H1 (cell line): ENCODE data around the gene ARHGAP23.

ENCODE experiments used
- CHD2 ChIP-seq: IDR thresholded peaks from 2 replicates; pipeline ENCODE4 v1.6.1; 2012; ENCODE audit warnings: low read length, improper control_type of control experiment
- CREB1 ChIP-seq: IDR thresholded peaks from 2 replicates; pipeline ENCODE4 v1.6.1; 2012; ENCODE audit warnings: inconsistent platforms
- CTCF ChIP-seq, 3 experiments: IDR thresholded peaks; 1 replicate in 2 of 3; 2 replicates in 1 of 3; pipeline versions ENCODE4 v1.5.1 to v1.6.1; 2011; ENCODE audit warnings: low read length in 3 of 3, mild to moderate bottlenecking in 3 of 3, inconsistent platforms in 2 of 3, low read depth in 1 of 3, moderate library complexity in 1 of 3; ENCODE audit not compliant: insufficient read depth in 1 of 3; ENCODE audit errors: control extremely low read depth in 1 of 3
- EP300 ChIP-seq, 2 experiments: IDR thresholded peaks; 1 replicate in 1 of 2; 2 replicates in 1 of 2; pipeline ENCODE4 v1.6.1; 2011 to 2012; ENCODE audit warnings: low read depth in 2 of 2, low read length in 2 of 2, mild to moderate bottlenecking in 2 of 2, borderline replicate concordance in 1 of 2, inconsistent platforms in 1 of 2, moderate library complexity in 1 of 2
- EZH2 ChIP-seq: fragments of 200-600 bp; sonication (generic); IDR thresholded peaks from 2 replicates; pipeline ENCODE4 v1.7.1; 2012; ENCODE audit warnings: low read depth, mild to moderate bottlenecking, moderate library complexity, low read length, inconsistent platforms; ENCODE audit not compliant: severe bottlenecking
- POLR2AphosphoS5 ChIP-seq: IDR thresholded peaks from 2 replicates; pipeline ENCODE4 v1.6.1; 2011; ENCODE audit warnings: low read depth, low read length
- RAD21 ChIP-seq, 2 experiments: IDR thresholded peaks in 1 of 2; conservative IDR thresholded peaks in 1 of 2; 2 replicates each; pipeline ENCODE4 v1.6.1; 2011; ENCODE audit warnings: low read depth in 2 of 2, low read length in 2 of 2, improper control_type of control experiment in 1 of 2, inconsistent platforms in 1 of 2, mild to moderate bottlenecking in 1 of 2, moderate library complexity in 1 of 2
- SP1 ChIP-seq: IDR thresholded peaks from 2 replicates; pipeline ENCODE4 v1.6.1; 2011; ENCODE audit warnings: low read depth, low read length
- SP2 ChIP-seq: IDR thresholded peaks from 2 replicates; pipeline ENCODE4 v1.6.1; 2012; ENCODE audit warnings: mild to moderate bottlenecking, low read length, inconsistent platforms
- SUZ12 ChIP-seq: fragments of 200-600 bp; sonication (generic); IDR thresholded peaks from 2 replicates; pipeline ENCODE4 v1.6.1; 2012; ENCODE audit warnings: mild to moderate bottlenecking, inconsistent platforms, low read length, moderate library complexity, mixed read lengths
- USF2 ChIP-seq: IDR thresholded peaks from 2 replicates; pipeline ENCODE4 v1.6.1; 2011; ENCODE audit warnings: low read length, improper control_type of control experiment
- YY1 ChIP-seq: IDR thresholded peaks from 2 replicates; pipeline ENCODE4 v1.6.1; 2011; ENCODE audit warnings: low read depth, mild to moderate bottlenecking, low read length

- no peak for TF ChIP-seq YY1
- no peak for TF ChIP-seq CTCF (IDR thresholded peaks at IDR 0.05; ENCODE audit: control extremely low read depth in 1 of 3, insufficient read depth in 1 of 3, low read depth in 1 of 3, low read length in 3 of 3)
- no peak for TF ChIP-seq SP2
- no peak for TF ChIP-seq RAD21 (IDR thresholded peaks at IDR 0.05 in 1 of 2, conservative IDR thresholded peaks at IDR 0.05 in 1 of 2; ENCODE audit: low read depth in 2 of 2, low read length in 2 of 2)
- no peak for TF ChIP-seq POLR2AphosphoS5
- no peak for TF ChIP-seq CHD2
- TF ChIP-seq CREB1, result no peak
- TF ChIP-seq EP300 (IDR thresholded peaks at IDR 0.05; ENCODE audit: borderline replicate concordance in 1 of 2, low read depth in 2 of 2, low read length in 2 of 2), result no peak
- TF ChIP-seq SP1, result no peak
- no peak for TF ChIP-seq SUZ12
- TF ChIP-seq USF2, result no peak
- TF ChIP-seq EZH2, result no peak
These were observed 31.3 kb downstream of the ARHGAP23 start for GRCh38 chr17:38459567-38459966.
